GM18858 (cell line): ENCODE data around the gene USP40.
A peak's percentile ranks its signal among the peaks of the same experiment; 100 is the strongest.

Source experiments
- ATAC-seq: cut with Tn5 transposase; IDR thresholded peaks from one replicate; pipeline ENCODE4 v1.9.1; 2021; ENCODE audit not compliant: unreplicated experiment

The USP40 gene

GRCh38 chr2:233563663-233564430, 2.7 kb downstream of the USP40 start:
- ATAC-seq: no peak

DNA sequence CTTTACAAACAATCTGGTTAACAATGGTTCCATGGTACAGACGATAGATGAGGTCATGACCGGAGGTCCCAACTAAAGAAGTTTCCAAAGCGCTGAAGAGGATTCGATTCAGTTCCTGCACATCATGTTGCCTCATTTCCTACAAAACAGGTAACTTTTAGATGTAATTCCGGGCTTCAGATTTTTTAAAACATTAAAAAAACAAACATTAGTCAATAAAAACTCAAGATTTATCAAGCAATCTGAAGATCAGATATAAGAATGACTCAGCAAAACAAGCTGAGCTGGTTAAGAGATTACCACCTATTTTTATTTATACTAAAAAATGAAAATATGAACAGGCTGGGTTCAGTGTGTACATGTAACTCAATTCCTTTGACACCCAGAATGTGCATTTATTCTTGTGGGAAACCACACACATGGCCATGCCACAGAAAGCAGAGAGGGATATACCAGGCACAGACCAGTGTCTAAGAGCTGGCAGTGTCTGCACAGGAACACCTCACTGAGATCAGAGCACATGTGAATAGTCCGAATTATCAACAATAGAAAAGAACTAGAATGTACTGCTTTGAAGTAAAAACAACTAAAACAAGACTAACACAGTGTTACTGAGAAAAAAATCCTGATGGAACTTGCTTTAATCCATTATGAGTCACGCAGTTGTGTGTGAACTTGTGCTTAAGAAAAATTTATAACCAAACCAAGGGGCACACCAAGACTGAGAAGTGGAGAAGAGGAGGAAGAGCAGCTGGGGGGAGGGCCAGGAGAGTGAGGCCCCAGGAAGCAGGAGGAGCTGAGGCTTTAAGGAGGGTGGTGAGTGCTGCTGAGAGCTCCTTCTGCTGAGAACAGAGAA, 9.5 kb downstream of the USP40 start:
- no peak for ATAC-seq

GRCh38 chr2:233553366-233553765, 13.2 kb downstream of the USP40 start:
- ATAC-seq: no peak

GRCh38 chr2:233551491-233551890, 15.1 kb downstream of the USP40 start:
- no peak for ATAC-seq

GRCh38 chr2:233546774-233547173, 19.8 kb downstream of the USP40 start:
- ATAC-seq: no peak

DNA sequence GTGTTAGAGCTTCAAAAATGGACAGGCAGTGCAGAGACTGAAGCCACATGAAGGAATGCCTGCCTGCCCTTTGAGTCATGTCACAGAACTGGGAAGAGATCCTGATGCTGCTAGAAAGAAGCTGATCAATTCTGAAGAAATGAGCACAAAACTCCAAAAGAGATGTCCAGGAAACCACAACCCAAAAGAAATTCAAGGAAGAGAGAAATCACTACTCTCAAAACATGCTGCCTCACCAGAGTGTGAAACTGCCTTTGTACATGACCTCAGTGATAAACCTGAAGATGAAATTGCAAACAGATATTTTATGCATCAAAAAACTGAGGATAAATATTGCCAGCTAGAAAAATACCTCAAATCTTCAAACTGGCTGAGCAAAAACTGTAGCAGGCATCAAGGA, 20.5 kb downstream of the USP40 start:
- no peak for ATAC-seq

DNA sequence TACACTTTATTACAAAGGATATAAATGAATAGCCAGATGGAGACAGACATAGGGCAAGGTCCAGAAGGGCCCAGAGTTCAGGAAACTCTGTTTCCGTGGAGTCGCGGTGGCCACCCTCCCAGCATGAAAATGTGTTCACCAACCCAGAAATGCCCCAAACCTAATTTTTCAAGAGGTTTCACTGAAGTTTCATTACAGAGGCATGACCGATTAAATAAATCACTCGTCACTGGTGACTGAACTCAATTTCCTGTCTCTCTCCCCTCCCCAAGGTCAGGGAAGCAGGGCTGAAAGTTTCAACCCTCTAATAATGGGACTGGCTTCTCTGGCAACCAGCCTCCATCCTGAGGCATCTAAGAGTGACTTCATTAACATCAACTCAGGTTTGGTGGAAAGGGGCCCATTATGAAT, 22.4 kb downstream of the USP40 start:
- ATAC-seq: no peak

- no peak for ATAC-seq
Observed at GRCh38 chr2:233542507-233542906, 24.1 kb downstream of the USP40 start.

DNA sequence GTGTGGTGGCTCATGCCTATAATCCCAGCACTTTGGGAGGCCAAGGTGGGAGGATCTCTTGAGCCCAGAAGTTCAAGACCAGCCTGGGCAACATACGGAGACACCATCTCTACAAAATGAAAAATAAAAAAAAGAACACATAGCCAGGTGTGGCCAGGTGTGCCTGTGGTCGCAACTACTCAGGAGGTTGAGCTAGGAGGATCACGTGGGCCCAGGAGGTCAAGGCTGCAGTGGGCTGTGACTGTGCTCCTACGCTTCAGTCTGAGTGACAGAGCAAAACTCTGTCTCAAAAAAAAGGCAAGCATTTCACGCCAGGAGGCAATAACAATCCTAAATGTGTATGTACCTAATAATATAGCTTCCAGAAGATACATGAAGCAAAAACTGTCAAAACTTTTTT, 27.8 kb downstream of the USP40 start:
- no peak for ATAC-seq

GRCh38 chr2:233535271-233535670, 31.3 kb downstream of the USP40 start:
- ATAC-seq: no peak

DNA sequence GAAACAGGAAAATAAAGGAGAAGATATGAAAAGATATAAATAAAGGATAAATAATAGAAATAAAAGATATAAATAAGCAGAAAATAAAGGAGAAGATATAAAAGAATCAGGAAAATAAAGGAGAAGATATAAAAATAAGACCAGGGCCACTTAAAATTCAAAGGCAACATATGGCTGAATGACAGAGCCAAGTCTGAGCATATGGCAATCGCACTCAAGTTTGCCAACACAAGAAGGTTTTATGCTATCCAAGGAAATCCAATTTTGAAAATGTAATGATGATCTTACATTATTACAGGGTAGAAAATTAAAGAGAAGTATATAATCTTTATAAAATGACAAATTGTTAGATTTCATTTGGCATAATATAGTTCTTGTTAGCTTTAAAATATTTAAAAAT, 33.6 kb downstream of the USP40 start:
- no peak for ATAC-seq

- no peak for ATAC-seq
Observed at GRCh38 chr2:233531955-233532354, 34.6 kb downstream of the USP40 start.

- no peak for ATAC-seq
Observed at GRCh38 chr2:233530381-233530780, 36.2 kb downstream of the USP40 start.

- no peak for ATAC-seq
Observed at GRCh38 chr2:233528182-233528581, 38.4 kb downstream of the USP40 start.

- no peak for ATAC-seq
Observed at GRCh38 chr2:233525791-233526190, 40.8 kb downstream of the USP40 start.

- ATAC-seq: peak; percentile 83
Observed at GRCh38 chr2:233519787-233520611, 46.6 kb downstream of the USP40 start.

DNA sequence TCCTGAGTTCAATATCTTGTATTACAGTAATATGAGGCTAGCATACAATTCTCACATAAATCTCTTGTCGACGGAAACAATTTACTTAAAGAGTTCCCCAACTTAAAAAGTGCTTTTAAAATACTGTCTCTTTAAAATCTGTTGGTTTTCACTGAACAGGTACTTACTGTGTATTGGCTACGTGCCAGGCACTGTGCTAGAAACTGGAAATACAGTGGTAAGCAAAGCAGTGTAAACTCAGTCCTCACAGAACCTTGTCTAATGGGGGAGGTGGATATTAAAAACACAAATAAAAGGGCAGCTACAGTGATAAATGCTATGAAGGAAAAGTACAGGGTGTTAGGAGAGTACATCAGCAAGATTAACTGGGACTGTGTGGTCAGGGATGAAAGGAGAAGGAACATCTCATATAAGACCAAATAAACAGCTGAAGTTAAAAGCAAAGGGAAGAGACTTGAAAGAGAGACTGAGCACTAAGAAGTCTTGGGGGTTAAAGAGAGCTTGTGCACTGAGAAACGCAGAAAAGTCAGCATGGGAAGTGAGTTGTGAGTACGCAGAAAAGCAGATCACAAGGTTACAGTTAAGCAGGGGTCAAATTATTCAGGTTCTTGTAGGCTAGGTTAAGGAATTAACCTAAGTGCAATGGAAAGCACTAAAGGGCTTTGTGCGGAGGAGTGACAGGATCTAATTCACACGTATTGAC, 52.5 kb downstream of the USP40 start:
- ATAC-seq: no peak

DNA sequence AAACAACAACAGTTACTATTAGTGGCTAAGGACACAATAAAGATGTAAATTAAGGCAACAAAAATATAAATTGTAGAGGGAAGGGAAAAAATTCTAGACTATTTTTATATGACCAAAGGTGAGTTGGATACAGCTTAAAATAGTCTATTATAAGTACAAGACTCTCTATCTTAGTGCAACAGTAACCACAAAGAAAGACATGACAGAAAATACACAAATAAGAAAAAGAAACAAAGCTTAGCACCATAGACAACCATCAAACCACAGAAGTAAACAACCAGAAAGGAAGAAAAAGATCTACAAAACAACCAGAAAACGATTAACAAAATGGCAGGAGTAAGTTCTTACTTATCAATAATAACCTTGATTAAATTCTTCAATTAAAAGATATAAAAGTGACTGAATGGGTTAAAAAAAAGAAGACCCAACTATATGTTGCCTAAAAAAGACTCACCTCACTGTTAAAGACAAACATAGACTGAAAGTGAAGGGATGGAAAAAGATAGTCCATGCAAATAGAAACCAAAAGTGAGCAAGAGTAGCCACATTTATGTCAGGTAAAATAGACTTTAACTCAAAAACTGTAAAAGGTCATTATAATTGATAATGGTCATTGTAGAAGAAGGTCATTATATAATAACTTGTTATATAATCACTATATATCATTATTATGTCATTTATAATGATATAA, 62.5 kb downstream of the USP40 start:
- ATAC-seq: no peak

DNA sequence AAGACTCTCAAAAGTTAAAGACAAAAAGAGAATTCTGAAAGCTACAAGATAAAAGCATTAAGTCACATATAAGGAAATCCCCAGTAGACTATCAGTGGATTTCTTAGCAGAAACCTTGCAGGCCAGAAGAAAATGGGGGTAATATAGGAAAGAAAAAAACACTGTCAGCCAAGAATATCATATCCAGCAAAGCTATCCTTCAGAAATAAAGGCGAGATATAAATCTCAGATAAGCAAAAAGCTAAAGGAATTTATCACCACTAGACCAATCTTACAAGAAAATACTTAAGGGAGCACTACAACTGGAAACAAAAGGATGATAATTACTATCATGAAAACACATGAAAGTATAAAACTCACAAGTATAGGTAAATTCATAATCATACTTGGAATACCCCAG, 63.1 kb downstream of the USP40 start:
- ATAC-seq: no peak
